ENCODE data around the gene MNAT1. TPM values are rescaled to one million over a fixed set of nuclear protein-coding genes. Genes with fewer than 3 reads are reported as not detected.

MNAT1 gene
- total and polyA plus RNA-seq, 12 donors: 13.9 to 35.3 (median 27.2) TPM

GRCh38 chr14:60819575-60819974 is 85.0 kb downstream of the MNAT1 start:
- ATAC-seq (no peak), DNase-seq (no peak)
- no peaks in the 10 kb centered on the region for H3K4me1 ChIP-seq
- WGBS, 2 donors: 92 to 93% methylated on average over 4 of the region's 4 CpGs
- no peaks in the 10 kb centered on the region for H3K27me3 ChIP-seq
- H3K27ac ChIP-seq: no peak overlapping the region
- no peaks in the 10 kb centered on the region for H3K9me3 ChIP-seq
- TF ChIP-seq CTCF (IDR thresholded peaks at IDR 0.05): no peak
- intact Hi-C loops (cut with DNase I): no loop called here
- H3K4me3 ChIP-seq: no peak overlapping the region
- peaks cover 0 to 42% (median 3%) of the 10 kb centered on the region in 9 donors for H3K36me3 ChIP-seq

- TF ChIP-seq CTCF (IDR thresholded peaks at IDR 0.05): no peak
- Histone ChIP-seq H3K4me1 (no peaks in the 10 kb centered on the region), H3K9me3 (peaks cover 0 to 18% (median 0%) of the 10 kb centered on the region in 11 donors), H3K4me3 (no peak overlapping the region), H3K27me3 (no peaks in the 10 kb centered on the region), H3K36me3 (peaks cover 0 to 41% (median 0%) of the 10 kb centered on the region in 9 donors), H3K27ac (no peak overlapping the region)
- ATAC-seq (peak in 1 of 8 donors; percentile 38), DNase-seq (no peak)
- intact Hi-C loops (cut with DNase I): no loop called here
- WGBS, 2 donors: 98% methylated on average over 5 of the region's 5 CpGs
Observed at GRCh38 chr14:60838601-60839000, 104.0 kb downstream of the MNAT1 start.

GRCh38 chr14:60839057-60839456 is 104.5 kb downstream of the MNAT1 start:
- TF ChIP-seq CTCF (IDR thresholded peaks at IDR 0.05): no peak
- Histone ChIP-seq H3K27me3 (no peaks in the 10 kb centered on the region), H3K36me3 (peaks cover 0 to 41% (median 0%) of the 10 kb centered on the region in 9 donors), H3K9me3 (peaks cover 0 to 18% (median 0%) of the 10 kb centered on the region in 11 donors), H3K4me1 (no peaks in the 10 kb centered on the region), H3K27ac (no peak overlapping the region), H3K4me3 (no peak overlapping the region)
- peak in 1 of 8 donors; percentile 22 for ATAC-seq
- no peak for DNase-seq
- 76 to 77% methylated on average over 2 of the region's 2 CpGs for WGBS, 2 donors
- intact Hi-C loops (cut with DNase I): no loop called here

- 88 to 97% methylated on average over 11 of the region's 11 CpGs for WGBS, 2 donors
- DNase-seq (no peak), ATAC-seq (peak in 4 of 8 donors; percentile 46 to 72 (median 62))
- Histone ChIP-seq H3K9me3 (peaks cover 0 to 18% (median 0%) of the 10 kb centered on the region in 11 donors), H3K4me1 (no peaks in the 10 kb centered on the region), H3K27ac (no peak overlapping the region), H3K4me3 (no peak overlapping the region), H3K27me3 (no peaks in the 10 kb centered on the region), H3K36me3 (peaks cover 0 to 41% (median 0%) of the 10 kb centered on the region in 9 donors)
- intact Hi-C loops (cut with DNase I): no loop called here
- no peak for TF ChIP-seq CTCF (IDR thresholded peaks at IDR 0.05)
Observed at GRCh38 chr14:60839657-60840056, 105.1 kb downstream of the MNAT1 start.

All from heart right ventricle (tissue), 16 donors.